GM12878 (cell line): ENCODE data around the gene ZKSCAN1. TPM values are rescaled to one million over a fixed set of nuclear protein-coding genes. Genes with fewer than 3 reads are reported as not detected.

ENCODE experiments used
- ATAC-seq: fragments of 200-7000 bp; cut with Tn5 transposase; 3 replicates; pipeline ENCODE4 v1.9.1; 2020; ENCODE audit warnings: mild to moderate bottlenecking, moderate library complexity
- BruUV-seq: library from RNA; stranded (reverse); fragments of 400-500 nt; replicated peaks from 2 replicates; lab custom pipeline; 2021; lab: Mats Ljungman, UMichigan
- CTCF ChIA-PET: fragments of 300-600 bp; sonication (Branson Sonifier 250); formaldehyde crosslinking; extraction: SDS; loops from one replicate; lab custom pipeline; 2021; ENCODE audit warnings: inconsistent platforms; lab: Yijun Ruan, JAX
- POLR2A ChIA-PET: fragments of 350-600 bp; formaldehyde crosslinking; extraction: SDS; loops from one replicate; lab custom pipeline; 2021; ENCODE audit warnings: inconsistent platforms; lab: Charles Lee
- RAD21 ChIA-PET: fragments of 300-600 bp; sonication (Branson Sonifier 250); formaldehyde crosslinking; loops from one replicate; lab custom pipeline; 2023; ENCODE audit warnings: antibody characterized with exemption; ENCODE audit not compliant: unreplicated experiment; lab: Charles Lee
- SMC1A ChIA-PET: fragments of 300-600 bp; sonication (Branson Sonifier 250); formaldehyde crosslinking; loops from one replicate; lab custom pipeline; 2023; ENCODE audit not compliant: unreplicated experiment, uncharacterized antibody; lab: Charles Lee
- DNase-seq: peaks from one replicate; pipeline ENCODE4 v3.0.0-alpha.2; 2011; ENCODE audit warnings: low read depth, low spot score
- FAIRE-seq: peaks from 3 replicates; lab custom pipeline; 2011; peaks lifted over from hg19 to GRCh38; lab: Jason Lieb, UNC
- H2AFZ ChIP-seq: 2 replicates; pipeline ENCODE4 v1.6.0; 2011; ENCODE audit warnings: low read depth, low read length, control low read depth; ENCODE audit not compliant: control insufficient read depth
- H3K27ac ChIP-seq: 2 replicates; pipeline ENCODE4 v1.5.1; 2011; ENCODE audit warnings: control low read depth; ENCODE audit not compliant: control insufficient read depth, insufficient read depth
- H3K27me3 ChIP-seq, 2 experiments: replicated peaks in 1 of 2; 2 replicates each; pipeline versions ENCODE4 v1.6.0 to v1.6.1; 2011; ENCODE audit warnings: low read length in 1 of 2; ENCODE audit not compliant: control insufficient read depth in 2 of 2, insufficient read depth in 2 of 2
- H3K36me3 ChIP-seq, 2 experiments: 2 replicates each; pipeline ENCODE4 v1.5.1; 2011; ENCODE audit warnings: low read length in 1 of 2; ENCODE audit not compliant: control insufficient read depth in 2 of 2, insufficient read depth in 2 of 2
- H3K4me1 ChIP-seq: 2 replicates; pipeline ENCODE4 v1.6.1; 2011; ENCODE audit warnings: mild to moderate bottlenecking, low read length, moderate library complexity, mixed read lengths; ENCODE audit not compliant: control insufficient read depth, insufficient read depth
- H3K4me2 ChIP-seq: 2 replicates; pipeline ENCODE4 v1.6.0; 2011; ENCODE audit warnings: control low read depth; ENCODE audit not compliant: control insufficient read depth, insufficient read depth
- H3K4me3 ChIP-seq: fragments of 200-600 bp; sonication (generic); 2 replicates; pipeline ENCODE4 v1.5.1; 2016
- H3K79me2 ChIP-seq: 2 replicates; pipeline ENCODE4 v1.6.0; 2011; ENCODE audit warnings: low read length; ENCODE audit not compliant: control insufficient read depth, insufficient read depth
- H3K9ac ChIP-seq: 2 replicates; pipeline ENCODE4 v1.8.0; 2011; ENCODE audit warnings: low read length, control low read depth, mixed read lengths; ENCODE audit not compliant: control insufficient read depth, insufficient read depth
- H3K9me3 ChIP-seq: replicated peaks from 3 replicates; pipeline ENCODE4 v1.5.1; 2011; ENCODE audit warnings: mild to moderate bottlenecking, low read length; ENCODE audit not compliant: control insufficient read depth, insufficient read depth
- H4K20me1 ChIP-seq: 2 replicates; pipeline ENCODE4 v1.6.0; 2011; ENCODE audit not compliant: control insufficient read depth, insufficient read depth
- TCF12 ChIP-seq: IDR thresholded peaks from 2 replicates; pipeline ENCODE4 v1.6.1; 2011; ENCODE audit warnings: low read depth, mild to moderate bottlenecking, low read length
- WGBS: methylation state at CpG from one replicate; pipeline ENCODE4 v1.1.6; 2016; ENCODE audit warnings: low lambda C conversion rate; ENCODE audit not compliant: insufficient replicate concordance, insufficient coverage; ENCODE audit errors: missing lambda C conversion rate; 5-methylcytosine and 5-hydroxymethylcytosine counted together
- in situ Hi-C: fragments of 300-500 bp; cut with MboI; formaldehyde crosslinking; loops from 9 replicates; pipeline ENCODE4 v1.14.3; 2018; ENCODE audit warnings: mixed read lengths
- intact Hi-C: fragments of 100-400 bp; cut with micrococcal nuclease; formaldehyde crosslinking; loops from one replicate; pipeline ENCODE4 v1.14.2; 2022; ENCODE audit not compliant: unreplicated experiment
- polyA plus RNA-seq, 11 experiments: library from polyadenylated mRNA; depleted of rRNA in 4 of 11; unstranded in 6 of 11; stranded (reverse) in 5 of 11; fragments of >200 nt; fragmentation: Nextera tagmentation in 4 of 11; fragmentation: Illumina TruSeq in 1 of 11; extraction: Ambion mirVana in 4 of 11; extraction: Trizol in 1 of 11; gene quantifications; 1 replicate in 1 of 11; 2 replicates in 10 of 11; pipeline versions ENCODE4 v1.2.1 to v1.2.3, GENCODE V29; 2011 to 2016; ENCODE audit warnings: inconsistent platforms in 2 of 11, missing spikeins in 2 of 11, low read depth in 1 of 11
- total RNA-seq, 4 experiments: library from RNA; depleted of rRNA in 3 of 4; stranded (reverse); fragments of >200 nt in 3 of 4; fragmentation: Illumina TruSeq in 1 of 4; extraction: Trizol in 1 of 4; gene quantifications; 2 replicates each; pipeline versions ENCODE4 v1.2.1 to v1.2.3, GENCODE V29; 2013 to 2021
- TF ChIP-seq, protein P1 (sequence below): IDR thresholded peaks from 2 replicates; pipeline ENCODE4 v1.6.1; 2012; ENCODE audit warnings: improper control_type of control experiment, low read depth, low read length; ENCODE audit not compliant: insufficient replicate concordance

ZKSCAN1 gene
- total and polyA plus RNA-seq, 10 of the 15 experiments (the other 5 are each of a cell fraction or from before 2014, with no cell fraction given): 3.2 to 34.4 (median 18.1) TPM

DNA sequence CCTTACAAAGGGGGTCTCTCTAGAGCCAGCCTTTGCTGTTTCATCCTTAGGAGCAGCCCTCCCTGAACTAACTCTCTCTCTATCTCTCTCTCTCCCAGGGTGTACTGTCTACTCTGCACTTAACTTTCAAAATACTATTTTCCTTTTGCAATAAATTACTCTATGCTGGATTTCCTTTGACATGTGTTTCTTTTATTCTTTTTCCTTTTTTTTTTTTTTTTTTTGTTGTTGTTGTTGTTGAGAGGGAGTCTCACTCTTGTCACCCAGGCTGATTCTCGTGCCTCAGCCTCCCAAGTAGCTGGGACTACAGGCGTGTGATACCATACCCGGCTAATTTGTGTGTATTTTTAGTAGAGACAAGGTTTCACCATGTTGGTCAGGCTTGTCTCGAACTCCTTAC is 67.6 kb downstream of the ZKSCAN1 start:
- no peak overlapping the region for H3K4me3 ChIP-seq
- POLR2A ChIA-PET: interaction anchor here (0.6 to 1.6 kb wide), 17 partner anchors 7 to 578 kb away, joined by 3 to 15 read pairs (median 4); partner anchors contain the start of genes AP4M1, LAMTOR4, MBLAC1 and MCM7
- SMC1A ChIA-PET: interaction anchor here (0.6 to 1.4 kb wide), 13 partner anchors 13 to 171 kb away, joined by 3 to 11 read pairs (median 4); partner anchors contain the start of genes AP4M1, LAMTOR4, MCM7 and TRIM4
- CTCF ChIA-PET: interaction anchor here (0.7 to 1.5 kb wide), 19 partner anchors 11 to 292 kb away, joined by 3 to 15 read pairs (median 4); partner anchors contain the start of genes AP4M1, MBLAC1, MCM7 and ZKSCAN1
- RAD21 ChIA-PET: interaction anchor here (0.6 to 1.2 kb wide), 23 partner anchors 11 to 1802 kb away, joined by 3 to 23 read pairs (median 4); partner anchors contain the start of genes AP4M1, MBLAC1, MCM7 and MEPCE
- 12% methylated on average over 3 of the region's 4 CpGs for WGBS
- no peaks in the 10 kb centered on the region for H3K27me3 ChIP-seq
- H4K20me1 ChIP-seq: no peaks in the 10 kb centered on the region
- intact Hi-C loops (loop anchor here (1.0 to 10.0 kb wide), 5 partner anchors 18 to 168 kb away; partner anchors contain the start of genes AP4M1, LAMTOR4, MBLAC1 and MCM7), in situ Hi-C loops (no loop called here)
- no peak overlapping the region for H3K9ac ChIP-seq
- no TSS peak for BruUV-seq
- peak overlapping the region; percentile 81 for H3K4me2 ChIP-seq
- peak overlapping the region; percentile 61 for H2AFZ ChIP-seq
- H3K9me3 ChIP-seq: no peaks in the 10 kb centered on the region
- peaks cover 4% of the 10 kb centered on the region for H3K4me1 ChIP-seq
- TF ChIP-seq TCF12: no peak
- TF ChIP-seq, protein P1, sequence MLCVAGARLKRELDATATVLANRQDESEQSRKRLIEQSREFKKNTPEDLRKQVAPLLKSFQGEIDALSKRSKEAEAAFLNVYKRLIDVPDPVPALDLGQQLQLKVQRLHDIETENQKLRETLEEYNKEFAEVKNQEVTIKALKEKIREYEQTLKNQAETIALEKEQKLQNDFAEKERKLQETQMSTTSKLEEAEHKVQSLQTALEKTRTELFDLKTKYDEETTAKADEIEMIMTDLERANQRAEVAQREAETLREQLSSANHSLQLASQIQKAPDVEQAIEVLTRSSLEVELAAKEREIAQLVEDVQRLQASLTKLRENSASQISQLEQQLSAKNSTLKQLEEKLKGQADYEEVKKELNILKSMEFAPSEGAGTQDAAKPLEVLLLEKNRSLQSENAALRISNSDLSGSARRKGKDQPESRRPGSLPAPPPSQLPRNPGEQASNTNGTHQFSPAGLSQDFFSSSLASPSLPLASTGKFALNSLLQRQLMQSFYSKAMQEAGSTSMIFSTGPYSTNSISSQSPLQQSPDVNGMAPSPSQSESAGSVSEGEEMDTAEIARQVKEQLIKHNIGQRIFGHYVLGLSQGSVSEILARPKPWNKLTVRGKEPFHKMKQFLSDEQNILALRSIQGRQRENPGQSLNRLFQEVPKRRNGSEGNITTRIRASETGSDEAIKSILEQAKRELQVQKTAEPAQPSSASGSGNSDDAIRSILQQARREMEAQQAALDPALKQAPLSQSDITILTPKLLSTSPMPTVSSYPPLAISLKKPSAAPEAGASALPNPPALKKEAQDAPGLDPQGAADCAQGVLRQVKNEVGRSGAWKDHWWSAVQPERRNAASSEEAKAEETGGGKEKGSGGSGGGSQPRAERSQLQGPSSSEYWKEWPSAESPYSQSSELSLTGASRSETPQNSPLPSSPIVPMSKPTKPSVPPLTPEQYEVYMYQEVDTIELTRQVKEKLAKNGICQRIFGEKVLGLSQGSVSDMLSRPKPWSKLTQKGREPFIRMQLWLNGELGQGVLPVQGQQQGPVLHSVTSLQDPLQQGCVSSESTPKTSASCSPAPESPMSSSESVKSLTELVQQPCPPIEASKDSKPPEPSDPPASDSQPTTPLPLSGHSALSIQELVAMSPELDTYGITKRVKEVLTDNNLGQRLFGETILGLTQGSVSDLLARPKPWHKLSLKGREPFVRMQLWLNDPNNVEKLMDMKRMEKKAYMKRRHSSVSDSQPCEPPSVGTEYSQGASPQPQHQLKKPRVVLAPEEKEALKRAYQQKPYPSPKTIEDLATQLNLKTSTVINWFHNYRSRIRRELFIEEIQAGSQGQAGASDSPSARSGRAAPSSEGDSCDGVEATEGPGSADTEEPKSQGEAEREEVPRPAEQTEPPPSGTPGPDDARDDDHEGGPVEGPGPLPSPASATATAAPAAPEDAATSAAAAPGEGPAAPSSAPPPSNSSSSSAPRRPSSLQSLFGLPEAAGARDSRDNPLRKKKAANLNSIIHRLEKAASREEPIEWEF: no peak
- peaks cover 37% of the 10 kb centered on the region for H3K79me2 ChIP-seq
- FAIRE-seq (no peak), DNase-seq (no peak), ATAC-seq (no peak)
- no peaks in the 10 kb centered on the region; a peak in 2 of 4 replicates for H3K36me3 ChIP-seq
- H3K27ac ChIP-seq: no peak overlapping the region
